Measurements from ENCODE around the gene VTI1A.

VTI1A gene

DNA sequence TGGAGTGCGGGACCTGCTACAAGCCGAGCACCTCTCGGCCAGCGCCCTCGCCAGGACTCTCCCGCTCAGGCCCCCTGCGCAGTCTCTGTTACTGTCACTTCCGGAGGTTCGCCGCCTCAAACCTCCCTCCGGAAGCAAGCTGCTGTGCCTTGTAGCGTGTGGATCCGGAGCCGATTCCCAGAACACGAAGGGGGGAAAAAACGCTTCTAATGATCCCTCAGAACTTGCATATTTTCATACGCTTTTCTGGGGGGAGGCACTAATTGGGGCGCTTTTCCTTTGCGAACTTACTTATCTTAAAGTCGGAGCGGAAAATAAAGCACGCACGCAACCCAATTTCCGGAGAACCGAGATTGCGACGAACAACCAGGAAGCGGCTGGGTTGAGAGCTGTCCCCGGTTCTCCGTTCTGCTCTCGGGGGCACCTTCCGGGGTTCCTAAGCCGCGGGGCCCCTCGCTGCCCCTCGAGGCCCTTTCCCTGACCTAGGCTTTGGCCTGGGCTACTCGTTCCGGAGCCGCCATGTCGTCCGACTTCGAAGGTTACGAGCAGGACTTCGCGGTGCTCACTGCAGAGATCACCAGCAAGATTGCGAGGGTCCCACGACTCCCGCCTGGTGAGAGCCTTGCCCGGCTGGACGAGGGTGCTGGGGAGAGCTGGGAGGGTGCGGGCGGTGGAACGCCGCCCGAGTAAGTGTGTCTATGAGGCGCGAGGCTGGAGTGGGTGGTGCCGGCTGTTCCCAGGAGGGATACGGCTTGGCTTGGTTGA, at the start of gene VTI1A, which contains the start of gene ZDHHC6:
VTI1A (plus strand) TSS at position 361 of the 765 bp plus-strand sequence; CDS start at position 520, 159 bp downstream.
ZDHHC6 (minus strand) TSS at position 60 of the 765 bp plus-strand sequence. CDS start 1,478 bp downstream, outside the sequence.
- peak within 1 kb of the TSS; percentile 89 for H3K27ac ChIP-seq (ENCODE audit: extremely low read depth, low read depth, low read length)
- CTCF ChIA-PET: interaction anchor here (0.7 kb wide), 1 partner anchor 29 kb away, joined by 3 read pairs; no protein-coding TSS in a partner anchor
- peaks cover 16 to 29% of the 10 kb centered on the region in 2 experiments for H3K36me3 ChIP-seq (ENCODE audit: control insufficient read depth in 2 of 2, insufficient read depth in 1 of 2, low read length in 2 of 2)
- peak within 1 kb of the TSS; percentile 99 for H3K4me3 ChIP-seq (ENCODE audit: low read depth, low read length)
- no peaks in the 10 kb centered on the region for H3K9me3 ChIP-seq (ENCODE audit: control insufficient read depth, insufficient read depth, low read depth, low read length)
- POLR2A ChIA-PET: interaction anchor here (0.5 to 1.2 kb wide), 7 partner anchors 10 to 514 kb away, joined by 3 to 6 read pairs (median 3); no protein-coding TSS in a partner anchor
- H3K4me1 ChIP-seq (ENCODE audit: control insufficient read depth, insufficient read depth, low read length): peaks cover 5% of the 10 kb centered on the region
- no peak for TF ChIP-seq ZNF175 (tag by site-specific recombination; IDR thresholded peaks at IDR 0.05)
- TF ChIP-seq YY1 (tag by site-specific recombination; IDR thresholded peaks at IDR 0.05): peak; percentile 82
- 0 out of 2 replicates have a peak, but pooled peaks have one; percentile 60 for TF ChIP-seq GFI1B (tag by site-specific recombination; IDR thresholded peaks at IDR 0.05)
- TF ChIP-seq ZNF658 (tag by site-specific recombination; IDR thresholded peaks at IDR 0.05): no peak
- TF ChIP-seq ZSCAN23 (tag by site-specific recombination; IDR thresholded peaks at IDR 0.05): 0 out of 2 replicates have a peak, but pooled peaks have one; percentile 57
- TF ChIP-seq FEZF1 (tag by site-specific recombination; IDR thresholded peaks at IDR 0.05): no peak
- peak; percentile 97 for TF ChIP-seq ZXDB (tag by site-specific recombination; IDR thresholded peaks at IDR 0.05)
- 0 out of 2 replicates have a peak, but pooled peaks have one; percentile 24 for TF ChIP-seq ZNF624 (tag by site-specific recombination; IDR thresholded peaks at IDR 0.05)
- peak; percentile 77 for TF ChIP-seq KLF8 (tag by site-specific recombination; IDR thresholded peaks at IDR 0.05)
- TF ChIP-seq, protein P1, sequence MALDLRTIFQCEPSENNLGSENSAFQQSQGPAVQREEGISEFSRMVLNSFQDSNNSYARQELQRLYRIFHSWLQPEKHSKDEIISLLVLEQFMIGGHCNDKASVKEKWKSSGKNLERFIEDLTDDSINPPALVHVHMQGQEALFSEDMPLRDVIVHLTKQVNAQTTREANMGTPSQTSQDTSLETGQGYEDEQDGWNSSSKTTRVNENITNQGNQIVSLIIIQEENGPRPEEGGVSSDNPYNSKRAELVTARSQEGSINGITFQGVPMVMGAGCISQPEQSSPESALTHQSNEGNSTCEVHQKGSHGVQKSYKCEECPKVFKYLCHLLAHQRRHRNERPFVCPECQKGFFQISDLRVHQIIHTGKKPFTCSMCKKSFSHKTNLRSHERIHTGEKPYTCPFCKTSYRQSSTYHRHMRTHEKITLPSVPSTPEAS (tag by site-specific recombination; IDR thresholded peaks at IDR 0.05): peak; percentile 64
- no peak for TF ChIP-seq SETDB1 (IDR thresholded peaks at IDR 0.05; ENCODE audit: insufficient read length, low read length)
- TF ChIP-seq ZFP37 (tag by site-specific recombination; IDR thresholded peaks at IDR 0.05): peak; percentile 91
- TF ChIP-seq, protein P2, sequence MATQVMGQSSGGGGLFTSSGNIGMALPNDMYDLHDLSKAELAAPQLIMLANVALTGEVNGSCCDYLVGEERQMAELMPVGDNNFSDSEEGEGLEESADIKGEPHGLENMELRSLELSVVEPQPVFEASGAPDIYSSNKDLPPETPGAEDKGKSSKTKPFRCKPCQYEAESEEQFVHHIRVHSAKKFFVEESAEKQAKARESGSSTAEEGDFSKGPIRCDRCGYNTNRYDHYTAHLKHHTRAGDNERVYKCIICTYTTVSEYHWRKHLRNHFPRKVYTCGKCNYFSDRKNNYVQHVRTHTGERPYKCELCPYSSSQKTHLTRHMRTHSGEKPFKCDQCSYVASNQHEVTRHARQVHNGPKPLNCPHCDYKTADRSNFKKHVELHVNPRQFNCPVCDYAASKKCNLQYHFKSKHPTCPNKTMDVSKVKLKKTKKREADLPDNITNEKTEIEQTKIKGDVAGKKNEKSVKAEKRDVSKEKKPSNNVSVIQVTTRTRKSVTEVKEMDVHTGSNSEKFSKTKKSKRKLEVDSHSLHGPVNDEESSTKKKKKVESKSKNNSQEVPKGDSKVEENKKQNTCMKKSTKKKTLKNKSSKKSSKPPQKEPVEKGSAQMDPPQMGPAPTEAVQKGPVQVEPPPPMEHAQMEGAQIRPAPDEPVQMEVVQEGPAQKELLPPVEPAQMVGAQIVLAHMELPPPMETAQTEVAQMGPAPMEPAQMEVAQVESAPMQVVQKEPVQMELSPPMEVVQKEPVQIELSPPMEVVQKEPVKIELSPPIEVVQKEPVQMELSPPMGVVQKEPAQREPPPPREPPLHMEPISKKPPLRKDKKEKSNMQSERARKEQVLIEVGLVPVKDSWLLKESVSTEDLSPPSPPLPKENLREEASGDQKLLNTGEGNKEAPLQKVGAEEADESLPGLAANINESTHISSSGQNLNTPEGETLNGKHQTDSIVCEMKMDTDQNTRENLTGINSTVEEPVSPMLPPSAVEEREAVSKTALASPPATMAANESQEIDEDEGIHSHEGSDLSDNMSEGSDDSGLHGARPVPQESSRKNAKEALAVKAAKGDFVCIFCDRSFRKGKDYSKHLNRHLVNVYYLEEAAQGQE (tag by site-specific recombination; IDR thresholded peaks at IDR 0.05): peak; percentile 85
- no peak for TF ChIP-seq ZNF311 (tag by site-specific recombination; IDR thresholded peaks at IDR 0.05; ENCODE audit: borderline replicate concordance)
- no peak for TF ChIP-seq ZNF221 (tag by site-specific recombination; IDR thresholded peaks at IDR 0.05; ENCODE audit: borderline replicate concordance)
- TF ChIP-seq TRIM28 (IDR thresholded peaks at IDR 0.05; ENCODE audit: borderline replicate concordance, low read length): peak; percentile 88
- peak; percentile 65 for TF ChIP-seq SP3 (tag by site-specific recombination; IDR thresholded peaks at IDR 0.05)
- TF ChIP-seq ZNF248 (tag by site-specific recombination; IDR thresholded peaks at IDR 0.05): no peak
- TF ChIP-seq ZNF561 (tag by site-specific recombination; IDR thresholded peaks at IDR 0.05; ENCODE audit: borderline replicate concordance): peak; percentile 96
- TF ChIP-seq, protein P3, sequence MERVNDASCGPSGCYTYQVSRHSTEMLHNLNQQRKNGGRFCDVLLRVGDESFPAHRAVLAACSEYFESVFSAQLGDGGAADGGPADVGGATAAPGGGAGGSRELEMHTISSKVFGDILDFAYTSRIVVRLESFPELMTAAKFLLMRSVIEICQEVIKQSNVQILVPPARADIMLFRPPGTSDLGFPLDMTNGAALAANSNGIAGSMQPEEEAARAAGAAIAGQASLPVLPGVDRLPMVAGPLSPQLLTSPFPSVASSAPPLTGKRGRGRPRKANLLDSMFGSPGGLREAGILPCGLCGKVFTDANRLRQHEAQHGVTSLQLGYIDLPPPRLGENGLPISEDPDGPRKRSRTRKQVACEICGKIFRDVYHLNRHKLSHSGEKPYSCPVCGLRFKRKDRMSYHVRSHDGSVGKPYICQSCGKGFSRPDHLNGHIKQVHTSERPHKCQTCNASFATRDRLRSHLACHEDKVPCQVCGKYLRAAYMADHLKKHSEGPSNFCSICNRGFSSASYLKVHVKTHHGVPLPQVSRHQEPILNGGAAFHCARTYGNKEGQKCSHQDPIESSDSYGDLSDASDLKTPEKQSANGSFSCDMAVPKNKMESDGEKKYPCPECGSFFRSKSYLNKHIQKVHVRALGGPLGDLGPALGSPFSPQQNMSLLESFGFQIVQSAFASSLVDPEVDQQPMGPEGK (tag by site-specific recombination; IDR thresholded peaks at IDR 0.05): peak; percentile 67
- TF ChIP-seq ZNF792 (tag by site-specific recombination; IDR thresholded peaks at IDR 0.05): no peak
- TF ChIP-seq, protein P4, sequence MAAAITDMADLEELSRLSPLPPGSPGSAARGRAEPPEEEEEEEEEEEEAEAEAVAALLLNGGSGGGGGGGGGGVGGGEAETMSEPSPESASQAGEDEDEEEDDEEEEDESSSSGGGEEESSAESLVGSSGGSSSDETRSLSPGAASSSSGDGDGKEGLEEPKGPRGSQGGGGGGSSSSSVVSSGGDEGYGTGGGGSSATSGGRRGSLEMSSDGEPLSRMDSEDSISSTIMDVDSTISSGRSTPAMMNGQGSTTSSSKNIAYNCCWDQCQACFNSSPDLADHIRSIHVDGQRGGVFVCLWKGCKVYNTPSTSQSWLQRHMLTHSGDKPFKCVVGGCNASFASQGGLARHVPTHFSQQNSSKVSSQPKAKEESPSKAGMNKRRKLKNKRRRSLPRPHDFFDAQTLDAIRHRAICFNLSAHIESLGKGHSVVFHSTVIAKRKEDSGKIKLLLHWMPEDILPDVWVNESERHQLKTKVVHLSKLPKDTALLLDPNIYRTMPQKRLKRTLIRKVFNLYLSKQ (tag by site-specific recombination; IDR thresholded peaks at IDR 0.05; ENCODE audit: borderline replicate concordance): no peak
- 0 out of 2 replicates have a peak, but pooled peaks have one; percentile 23 for TF ChIP-seq YY2 (tag by site-specific recombination; IDR thresholded peaks at IDR 0.05)
- 0 out of 2 replicates have a peak, but pooled peaks have one; percentile 64 for TF ChIP-seq ZNF626 (tag by site-specific recombination; IDR thresholded peaks at IDR 0.05)
- TF ChIP-seq ZNF600 (tag by site-specific recombination; IDR thresholded peaks at IDR 0.05): 0 out of 2 replicates have a peak, but pooled peaks have one; percentile 47
- TF ChIP-seq KLF16 (tag by site-specific recombination; IDR thresholded peaks at IDR 0.05): peak; percentile 76
- TF ChIP-seq, protein P5, sequence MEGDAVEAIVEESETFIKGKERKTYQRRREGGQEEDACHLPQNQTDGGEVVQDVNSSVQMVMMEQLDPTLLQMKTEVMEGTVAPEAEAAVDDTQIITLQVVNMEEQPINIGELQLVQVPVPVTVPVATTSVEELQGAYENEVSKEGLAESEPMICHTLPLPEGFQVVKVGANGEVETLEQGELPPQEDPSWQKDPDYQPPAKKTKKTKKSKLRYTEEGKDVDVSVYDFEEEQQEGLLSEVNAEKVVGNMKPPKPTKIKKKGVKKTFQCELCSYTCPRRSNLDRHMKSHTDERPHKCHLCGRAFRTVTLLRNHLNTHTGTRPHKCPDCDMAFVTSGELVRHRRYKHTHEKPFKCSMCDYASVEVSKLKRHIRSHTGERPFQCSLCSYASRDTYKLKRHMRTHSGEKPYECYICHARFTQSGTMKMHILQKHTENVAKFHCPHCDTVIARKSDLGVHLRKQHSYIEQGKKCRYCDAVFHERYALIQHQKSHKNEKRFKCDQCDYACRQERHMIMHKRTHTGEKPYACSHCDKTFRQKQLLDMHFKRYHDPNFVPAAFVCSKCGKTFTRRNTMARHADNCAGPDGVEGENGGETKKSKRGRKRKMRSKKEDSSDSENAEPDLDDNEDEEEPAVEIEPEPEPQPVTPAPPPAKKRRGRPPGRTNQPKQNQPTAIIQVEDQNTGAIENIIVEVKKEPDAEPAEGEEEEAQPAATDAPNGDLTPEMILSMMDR (tag by site-specific recombination; IDR thresholded peaks at IDR 0.05): peak; percentile 74
- TF ChIP-seq MYNN (tag by site-specific recombination; IDR thresholded peaks at IDR 0.05; ENCODE audit: borderline replicate concordance): 0 out of 2 replicates have a peak, but pooled peaks have one; percentile 29
